HFFc6 (cell line): ENCODE results near the gene SZRD1. TPM values are rescaled to one million over a fixed set of nuclear protein-coding genes. Genes with fewer than 3 reads are reported as not detected.
"Not testable (repeated sequence)": the region's sequence is repeated elsewhere in the genome, so short reads cannot be mapped to it uniquely, and the experiment has no call there.

Experiments
- DNase-seq: peaks from one replicate; pipeline ENCODE4 v3.0.0-alpha.2; 2018
- H3K27ac Mint-ChIP-seq: 2 replicates; pipeline ENCODE4 v1.8.0; 2020; ENCODE audit warnings: mild to moderate bottlenecking, mixed read lengths
- H3K27me3 Mint-ChIP-seq: 2 replicates; pipeline ENCODE4 v1.8.0; 2021; ENCODE audit warnings: mild to moderate bottlenecking, moderate library complexity, mixed read lengths; ENCODE audit not compliant: insufficient read depth
- H3K36me3 Mint-ChIP-seq: 2 replicates; pipeline ENCODE4 v1.8.0; 2021; ENCODE audit warnings: low read depth, mixed read lengths
- H3K4me1 Mint-ChIP-seq: 2 replicates; pipeline ENCODE4 v1.8.0; 2020; ENCODE audit warnings: low read depth, mixed read lengths
- H3K4me3 Mint-ChIP-seq: 2 replicates; pipeline ENCODE4 v1.8.0; 2020; ENCODE audit warnings: mild to moderate bottlenecking, moderate library complexity, mixed read lengths
- H3K9me3 Mint-ChIP-seq: 2 replicates; pipeline ENCODE4 v1.8.0; 2020; ENCODE audit warnings: mild to moderate bottlenecking, mixed read lengths
- total RNA-seq, 6 experiments: library from RNA; stranded (reverse); fragmentation: NEBNext Ultra II Directional; extraction: Animal tissue kit (Norgen Biotek cat#: 25700); gene quantifications; 2 replicates in 1 of 6; 3 replicates in 5 of 6; pipeline ENCODE4 v1.2.3, GENCODE V29; 2021
- TF ChIP-seq, protein P1 (sequence below): fragments of 200-600 bp; sonication (generic); IDR thresholded peaks from 2 replicates; pipeline ENCODE4 v1.5.0; 2021; ENCODE audit warnings: antibody characterized with exemption, mild to moderate bottlenecking

SZRD1 gene
- total RNA-seq, 6 experiments from 2014 or later: 210 to 246 (median 229) TPM

DNA sequence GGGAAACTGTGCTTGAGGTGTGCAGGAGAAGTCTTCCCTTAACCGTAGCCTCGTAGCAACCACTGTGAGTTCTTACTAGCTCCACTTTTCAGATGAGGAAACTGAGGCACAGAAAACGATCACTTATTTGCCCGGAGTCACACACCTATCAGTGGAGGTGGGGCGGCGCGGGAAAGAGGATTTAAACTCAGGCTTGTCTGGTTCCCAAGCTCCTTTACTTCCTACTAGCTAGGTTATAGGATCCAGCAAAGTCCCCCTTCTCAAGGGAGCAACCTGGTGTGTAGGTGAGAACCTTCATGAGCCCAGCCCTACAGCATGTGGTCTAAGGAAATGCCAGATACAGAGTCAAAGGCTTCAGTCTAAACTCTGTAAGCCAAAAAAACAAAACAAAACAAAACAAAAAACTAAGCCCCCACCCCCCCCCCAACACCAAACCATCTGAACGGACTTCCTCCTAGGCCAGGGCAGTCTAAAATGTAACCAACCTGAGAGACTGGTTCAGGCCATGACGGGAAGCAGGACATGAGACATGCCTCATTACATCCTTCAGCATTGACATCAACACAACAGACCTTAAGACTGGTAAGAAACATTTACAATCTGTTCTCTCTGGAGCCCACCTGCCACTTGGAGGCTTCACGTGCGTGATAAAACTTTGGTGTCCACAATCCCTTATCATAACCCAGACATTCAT lies 14.1 kb upstream of the SZRD1 start:
- Mint-ChIP-seq H3K9me3 (no peaks in the 10 kb centered on the region), H3K27me3 (peaks cover 3% of the 10 kb centered on the region), H3K27ac (peak overlapping the region; percentile 93), H3K4me3 (peak overlapping the region; percentile 91), H3K36me3 (peaks cover 4% of the 10 kb centered on the region; the same call in 1 of the 2 replicates), H3K4me1 (peaks cover 37% of the 10 kb centered on the region)
- DNase-seq: no peak
- TF ChIP-seq, protein P1, sequence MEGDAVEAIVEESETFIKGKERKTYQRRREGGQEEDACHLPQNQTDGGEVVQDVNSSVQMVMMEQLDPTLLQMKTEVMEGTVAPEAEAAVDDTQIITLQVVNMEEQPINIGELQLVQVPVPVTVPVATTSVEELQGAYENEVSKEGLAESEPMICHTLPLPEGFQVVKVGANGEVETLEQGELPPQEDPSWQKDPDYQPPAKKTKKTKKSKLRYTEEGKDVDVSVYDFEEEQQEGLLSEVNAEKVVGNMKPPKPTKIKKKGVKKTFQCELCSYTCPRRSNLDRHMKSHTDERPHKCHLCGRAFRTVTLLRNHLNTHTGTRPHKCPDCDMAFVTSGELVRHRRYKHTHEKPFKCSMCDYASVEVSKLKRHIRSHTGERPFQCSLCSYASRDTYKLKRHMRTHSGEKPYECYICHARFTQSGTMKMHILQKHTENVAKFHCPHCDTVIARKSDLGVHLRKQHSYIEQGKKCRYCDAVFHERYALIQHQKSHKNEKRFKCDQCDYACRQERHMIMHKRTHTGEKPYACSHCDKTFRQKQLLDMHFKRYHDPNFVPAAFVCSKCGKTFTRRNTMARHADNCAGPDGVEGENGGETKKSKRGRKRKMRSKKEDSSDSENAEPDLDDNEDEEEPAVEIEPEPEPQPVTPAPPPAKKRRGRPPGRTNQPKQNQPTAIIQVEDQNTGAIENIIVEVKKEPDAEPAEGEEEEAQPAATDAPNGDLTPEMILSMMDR: no peak

DNA sequence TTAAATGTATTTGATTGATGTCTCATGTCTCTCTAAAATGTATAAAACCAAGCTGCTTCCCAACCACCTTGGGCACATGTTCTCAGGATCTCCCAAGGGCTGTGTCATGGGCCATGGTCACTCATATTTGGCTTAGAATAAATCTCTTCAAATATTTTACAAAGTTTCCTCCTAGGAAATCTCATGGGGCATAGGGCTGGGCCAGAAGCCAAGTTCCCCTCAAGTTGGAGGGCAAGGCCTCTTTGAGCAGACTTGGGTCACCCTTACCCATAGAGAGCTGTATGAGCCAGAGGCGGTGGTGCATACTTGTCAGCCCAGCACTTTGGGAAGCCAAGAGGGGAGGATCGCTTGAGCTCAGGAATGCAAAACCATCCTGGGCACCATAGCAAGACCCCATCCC lies 12.4 kb upstream of the SZRD1 start:
- Mint-ChIP-seq H3K36me3 (peaks cover 4% of the 10 kb centered on the region; the same call in 1 of the 2 replicates), H3K4me1 (peaks cover 20% of the 10 kb centered on the region), H3K9me3 (no peaks in the 10 kb centered on the region), H3K27ac (no peak overlapping the region), H3K4me3 (no peak overlapping the region), H3K27me3 (peaks cover 3% of the 10 kb centered on the region)
- no peak for DNase-seq
- TF ChIP-seq, protein P1: no peak

DNA sequence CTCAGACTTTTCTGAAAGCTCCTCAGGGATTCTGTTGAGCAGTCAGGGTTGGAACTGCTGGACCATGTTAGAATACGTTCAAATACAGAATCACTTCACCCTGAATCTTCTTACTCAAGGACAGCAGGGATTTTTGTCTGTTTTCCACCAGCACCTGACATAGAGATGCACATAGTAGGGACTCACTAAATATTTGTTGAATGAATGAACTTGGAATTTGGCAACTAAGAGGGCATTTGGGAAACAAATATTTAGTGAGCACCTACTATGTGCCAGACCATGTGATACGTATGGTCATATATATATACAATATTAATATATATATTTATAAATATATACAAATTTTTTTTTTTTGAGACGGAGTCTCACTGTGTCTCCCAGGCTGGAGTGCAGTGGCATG lies 10.2 kb upstream of the SZRD1 start:
- Mint-ChIP-seq H3K36me3 (no peaks in the 10 kb centered on the region), H3K27me3 (peaks cover 3% of the 10 kb centered on the region), H3K27ac (no peak overlapping the region), H3K9me3 (no peaks in the 10 kb centered on the region), H3K4me3 (no peak overlapping the region), H3K4me1 (peaks cover 6% of the 10 kb centered on the region; the same call in 1 of the 2 replicates)
- TF ChIP-seq, protein P1: no peak
- DNase-seq: no peak

DNA sequence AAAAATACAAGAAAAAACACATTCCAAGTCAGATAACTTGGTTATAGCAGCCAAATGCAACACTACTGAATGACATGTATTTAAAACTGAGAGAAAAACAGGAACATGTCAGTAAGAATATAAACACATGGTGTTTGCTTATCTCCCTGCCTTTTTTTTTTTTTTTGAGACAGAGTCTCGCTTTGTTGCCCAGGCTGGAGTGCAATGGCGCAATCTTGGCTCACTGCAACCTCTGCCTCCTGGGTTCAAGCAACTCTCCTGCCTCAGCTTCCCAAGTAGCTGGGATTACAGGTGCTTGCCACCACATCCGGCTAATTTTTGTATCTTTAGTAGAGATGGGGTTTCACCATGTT lies 1.9 kb upstream of the SZRD1 start:
- not testable (repeated sequence) for H3K9me3 Mint-ChIP-seq, H3K27ac Mint-ChIP-seq, H3K27me3 Mint-ChIP-seq, H3K4me3 Mint-ChIP-seq, DNase-seq
- Mint-ChIP-seq H3K4me1 (peaks cover 22% of the 10 kb centered on the region), H3K36me3 (peaks cover 12% of the 10 kb centered on the region)

DNA sequence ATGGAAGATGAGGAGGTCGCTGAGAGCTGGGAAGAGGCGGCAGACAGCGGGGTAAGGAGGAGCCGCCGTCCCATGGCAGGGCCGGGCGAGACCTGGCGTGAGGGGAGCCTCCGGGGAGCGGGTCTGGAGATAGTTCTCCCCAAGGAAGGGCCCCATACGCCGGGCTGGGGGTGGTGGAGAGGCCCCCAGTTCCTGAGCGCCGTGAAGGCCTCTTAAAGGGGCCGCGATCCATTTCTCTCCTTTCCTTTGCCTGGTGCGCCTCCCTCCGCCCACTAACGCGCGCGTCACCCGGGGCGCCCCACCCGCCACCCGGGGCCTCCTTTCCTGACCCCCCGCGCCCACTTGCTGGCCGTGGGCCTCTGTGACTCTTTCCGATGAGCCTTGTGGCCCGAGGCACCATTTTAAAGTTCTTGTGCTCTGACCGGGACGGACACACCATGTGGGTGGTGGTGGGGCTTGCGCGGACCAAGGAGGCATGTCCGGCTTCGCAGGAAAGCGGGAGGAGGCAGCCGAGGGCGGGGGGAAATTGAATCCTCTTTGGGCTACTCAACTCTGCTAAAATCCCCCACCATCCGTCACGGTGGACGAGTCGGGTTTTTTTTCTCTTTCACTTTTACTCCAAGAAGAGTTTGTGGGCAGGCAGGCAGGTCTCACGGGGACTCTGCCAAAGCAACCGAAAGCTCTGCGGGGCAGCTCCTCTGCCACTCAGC lies 371 bp downstream of the SZRD1 start:
- peak; percentile 84 for DNase-seq
- no peaks in the 10 kb centered on the region for H3K9me3 Mint-ChIP-seq
- H3K4me1 Mint-ChIP-seq: peaks cover 36% of the 10 kb centered on the region
- peak overlapping the region; percentile 98 for H3K27ac Mint-ChIP-seq
- H3K36me3 Mint-ChIP-seq: peaks cover 18% of the 10 kb centered on the region
- TF ChIP-seq, protein P1: peak; percentile 42
- peak overlapping the region; percentile 98 for H3K4me3 Mint-ChIP-seq
- H3K27me3 Mint-ChIP-seq: peaks cover 2% of the 10 kb centered on the region
